ENCODE measurements around the gene DLD.
"Not testable (repeated sequence)": the region's sequence is repeated elsewhere in the genome, so short reads cannot be mapped to it uniquely, and the experiment has no call there.

The DLD gene

GRCh38 chr7:107946451-107946850 lies 55.5 kb downstream of the DLD start:
- DNase-seq: no peak

- DNase-seq: no peak
Measured at GRCh38 chr7:107946881-107947280, 55.9 kb downstream of the DLD start.

DNA sequence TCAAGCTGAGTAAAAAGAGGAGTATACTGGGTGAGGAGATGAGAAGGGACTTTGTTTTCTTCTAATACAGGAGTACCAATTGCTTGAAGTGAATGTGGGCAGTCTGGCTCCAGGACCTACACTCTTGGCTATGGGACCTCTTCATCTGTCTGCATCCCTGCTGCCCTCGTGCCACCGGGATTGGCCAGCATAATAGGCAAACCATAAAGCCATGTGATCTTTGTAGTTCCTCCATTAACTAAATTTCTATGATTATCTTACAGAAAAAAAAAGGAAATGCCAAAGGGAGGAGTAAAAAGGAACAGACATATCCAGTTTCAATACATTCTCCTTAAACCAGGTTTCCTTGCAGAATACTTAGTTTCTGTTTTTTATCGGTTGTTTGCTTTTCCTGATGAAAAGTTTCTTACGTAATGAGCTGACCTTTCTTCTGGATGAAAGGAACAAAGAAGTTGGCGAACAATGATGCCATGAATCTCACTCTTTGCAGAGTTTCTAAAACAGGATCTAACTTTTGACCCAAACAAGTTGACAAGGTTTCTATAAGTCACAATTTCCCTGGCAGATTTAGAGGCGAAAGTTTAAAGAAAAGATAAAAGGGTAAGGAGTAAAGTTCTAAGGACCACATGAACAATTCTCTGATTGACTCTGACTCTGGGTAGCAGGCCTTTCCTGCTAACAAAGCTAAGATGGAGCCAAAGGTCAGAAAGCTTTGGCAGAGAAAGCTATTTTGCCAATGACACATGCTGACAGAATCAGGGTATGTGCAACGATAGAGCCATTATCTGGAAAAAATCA lies 57.9 kb downstream of the DLD start:
- no peak for DNase-seq

GRCh38 chr7:107949443-107949935 lies 58.5 kb downstream of the DLD start:
- no peak for DNase-seq

DNA sequence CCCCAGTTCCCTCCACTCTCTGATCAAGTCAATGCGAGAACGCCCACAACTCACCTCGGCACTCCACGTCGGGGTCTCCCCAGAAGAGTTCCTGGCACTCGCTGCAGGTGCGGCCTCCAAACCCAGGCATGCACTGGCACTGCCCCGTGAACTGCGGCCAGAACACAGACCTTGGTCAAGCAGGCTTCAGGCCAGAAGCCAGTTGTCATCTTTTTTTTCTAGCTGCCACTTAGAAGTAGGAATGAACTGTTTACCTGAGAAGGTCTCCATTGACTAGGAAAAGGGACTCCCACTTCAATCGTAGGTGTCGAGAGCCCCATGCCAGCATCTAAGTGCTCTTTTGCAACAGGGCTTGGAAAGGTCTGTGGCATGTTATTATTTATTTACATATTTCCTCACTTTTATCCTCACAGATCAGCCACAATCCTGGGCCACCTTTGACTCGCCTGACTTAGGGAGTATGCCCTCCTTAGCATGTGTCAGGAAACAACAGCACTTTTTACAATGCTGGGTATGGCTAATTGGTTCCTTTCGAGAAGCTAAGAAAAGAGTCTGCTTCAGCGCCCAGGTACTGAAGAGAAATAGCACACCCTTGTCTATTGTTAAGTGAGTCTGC lies 60.3 kb downstream of the DLD start:
- DNase-seq: no peak

- no peak for DNase-seq
Measured at GRCh38 chr7:107951896-107952295, 60.9 kb downstream of the DLD start.

DNA sequence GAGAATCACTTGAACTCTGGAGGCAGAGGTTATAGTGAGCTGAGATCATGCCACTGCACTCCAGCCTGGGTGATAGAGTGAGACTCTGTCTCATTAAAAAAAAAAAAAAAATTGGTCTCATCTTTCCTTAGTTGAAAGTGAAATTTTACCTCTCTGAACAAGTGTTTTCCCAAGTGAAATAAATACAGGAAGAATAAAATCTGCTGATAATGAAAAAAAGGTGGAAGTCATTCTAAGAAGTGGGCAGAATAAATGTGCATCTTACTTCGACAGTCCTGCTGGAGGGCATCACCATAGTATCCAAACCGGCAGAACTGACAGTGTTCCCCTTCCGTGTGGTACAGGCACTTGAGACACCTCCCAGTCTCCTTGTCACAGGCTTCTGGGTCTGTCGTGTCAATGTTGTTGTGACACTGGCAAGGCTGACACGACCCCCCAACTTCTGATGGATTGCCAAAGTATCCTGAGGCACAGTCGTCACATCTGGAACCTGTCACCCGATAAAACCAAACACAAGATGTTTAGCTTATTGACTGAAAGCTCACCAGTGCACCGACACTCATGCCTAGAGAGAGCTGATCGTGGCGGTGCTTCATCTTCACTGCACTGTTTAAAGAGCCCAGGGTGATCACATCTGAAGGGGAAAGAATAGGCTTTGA lies 62.4 kb downstream of the DLD start:
- DNase-seq: no peak

DNA sequence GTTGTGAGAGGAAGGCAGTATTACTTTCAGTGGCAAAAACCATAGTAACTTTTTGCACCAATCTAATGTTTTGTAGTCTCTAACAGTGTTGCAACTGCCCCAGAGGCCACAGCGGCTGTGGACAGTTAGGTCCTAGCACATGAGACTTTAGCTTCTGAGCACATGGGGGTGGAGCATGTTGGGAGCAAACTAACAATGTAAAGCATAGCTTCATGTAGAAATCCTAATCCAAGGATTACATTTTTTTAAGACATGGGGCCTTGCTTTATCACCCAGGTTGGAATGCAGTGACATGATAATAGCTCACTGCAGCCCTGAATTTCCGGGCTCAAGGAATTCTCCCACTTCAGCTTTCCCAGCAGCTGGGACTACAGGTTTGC lies 62.9 kb downstream of the DLD start:
- DNase-seq: no peak

DNA sequence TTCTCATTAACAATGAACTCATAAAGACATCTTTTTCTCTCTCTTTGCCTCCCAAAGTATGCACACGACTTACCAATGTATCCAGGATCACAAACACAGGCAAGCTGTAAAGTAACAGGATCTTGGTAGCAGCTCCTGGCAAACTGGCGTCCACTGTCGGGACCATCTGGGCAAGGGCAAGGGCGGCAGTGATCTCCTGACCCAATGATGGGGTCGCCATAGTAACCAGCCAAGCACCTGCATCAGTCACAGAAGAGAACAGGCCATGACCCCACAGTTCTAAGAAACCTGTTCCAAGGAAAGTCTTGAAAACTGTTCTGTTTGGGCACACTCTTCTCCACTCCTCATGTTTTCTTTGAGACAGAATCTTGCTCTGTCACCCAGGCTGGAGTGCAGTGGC lies 64.4 kb downstream of the DLD start:
- no peak for DNase-seq

- not testable (repeated sequence) for DNase-seq
Measured at GRCh38 chr7:107956950-107957349, 66.0 kb downstream of the DLD start.

- no peak for DNase-seq
Measured at GRCh38 chr7:107957436-107957835, 66.5 kb downstream of the DLD start.

DNA sequence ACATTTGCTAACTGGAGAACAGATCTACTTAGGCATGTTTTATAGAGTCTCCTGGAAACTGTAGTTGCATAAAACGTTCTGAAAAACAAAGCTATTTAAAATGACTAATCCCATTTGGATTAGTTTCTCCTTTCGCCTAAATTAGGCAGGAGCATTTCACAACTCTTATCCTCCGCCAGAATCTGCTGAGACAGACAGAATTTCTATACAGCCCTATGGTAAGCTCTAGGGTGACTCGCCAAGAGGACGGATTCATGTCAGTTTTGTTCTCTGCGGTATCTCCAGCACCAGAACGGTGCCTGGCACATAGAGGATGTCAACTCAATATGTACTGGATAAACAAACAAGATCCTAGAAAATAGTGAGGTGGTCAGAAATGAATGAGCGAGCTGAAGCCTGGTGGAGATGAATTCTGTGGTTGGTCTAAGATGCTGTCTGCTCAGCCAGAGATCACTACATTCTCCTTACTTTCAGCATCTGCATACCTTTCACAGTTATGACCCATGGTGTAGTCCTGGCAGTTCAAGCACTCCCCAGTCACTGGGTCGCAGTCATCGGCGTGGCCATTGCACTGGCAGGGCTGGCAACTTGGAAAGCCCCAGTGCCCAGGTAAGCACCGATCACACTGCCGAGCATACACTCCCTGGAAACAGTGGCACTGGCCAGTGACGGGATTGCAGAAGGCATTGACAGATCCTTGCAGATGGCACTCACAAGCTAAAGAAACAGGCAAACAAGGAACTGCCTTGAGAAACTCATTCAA lies 68.0 kb downstream of the DLD start:
- no peak for DNase-seq

GRCh38 chr7:107959527-107959898 lies 68.5 kb downstream of the DLD start:
- no peak for DNase-seq

- no peak for DNase-seq
Measured at GRCh38 chr7:107960272-107960671, 69.3 kb downstream of the DLD start.

- no peak for DNase-seq
Measured at GRCh38 chr7:107961405-107961804, 70.4 kb downstream of the DLD start.

- no peak for DNase-seq
Measured at GRCh38 chr7:107962817-107963216, 71.8 kb downstream of the DLD start.

DNA sequence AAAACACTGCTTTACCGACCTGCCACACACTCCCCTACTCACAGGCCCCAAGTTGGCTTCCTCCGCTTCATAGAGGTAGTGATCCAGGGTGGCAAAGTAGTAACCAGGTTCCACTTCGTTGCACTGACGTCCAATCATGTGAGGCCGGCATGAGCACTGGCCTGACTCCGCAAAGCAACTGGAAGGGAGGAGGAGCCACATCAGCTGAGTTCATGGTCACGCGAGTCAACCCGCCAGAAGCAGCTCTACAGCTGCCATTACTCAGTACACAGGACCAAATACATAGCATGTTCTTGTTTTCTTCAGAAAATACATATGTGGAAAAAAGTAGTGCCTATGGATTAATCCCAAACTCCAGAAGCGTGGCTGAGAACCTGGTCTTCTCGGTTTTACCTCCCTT lies 73.5 kb downstream of the DLD start:
- no peak for DNase-seq

DNA sequence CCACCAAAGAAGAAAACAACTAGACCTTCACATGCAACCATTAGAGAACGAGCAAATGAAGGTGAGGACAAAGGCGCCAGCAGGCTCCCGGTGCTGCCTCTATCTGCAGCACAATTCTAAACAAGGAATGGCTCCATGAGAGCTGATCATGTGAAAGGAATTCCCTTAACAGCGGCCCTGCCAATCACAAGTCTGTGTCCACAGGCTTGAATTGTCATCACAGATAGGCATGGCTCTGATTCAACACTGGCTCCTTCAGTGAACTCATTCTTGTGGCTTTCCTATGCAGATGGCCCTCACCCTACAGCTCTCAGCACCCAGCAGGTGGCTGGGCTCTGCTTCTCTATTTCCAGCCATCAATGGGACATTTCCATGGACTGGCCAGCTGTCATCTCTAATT lies 75.7 kb downstream of the DLD start:
- DNase-seq: peak in 1 of 2 experiments; percentile 78

GRCh38 chr7:107967420-107967819 lies 76.4 kb downstream of the DLD start:
- DNase-seq: no peak

GRCh38 chr7:107968449-107968848 lies 77.5 kb downstream of the DLD start:
- DNase-seq: no peak

DNA sequence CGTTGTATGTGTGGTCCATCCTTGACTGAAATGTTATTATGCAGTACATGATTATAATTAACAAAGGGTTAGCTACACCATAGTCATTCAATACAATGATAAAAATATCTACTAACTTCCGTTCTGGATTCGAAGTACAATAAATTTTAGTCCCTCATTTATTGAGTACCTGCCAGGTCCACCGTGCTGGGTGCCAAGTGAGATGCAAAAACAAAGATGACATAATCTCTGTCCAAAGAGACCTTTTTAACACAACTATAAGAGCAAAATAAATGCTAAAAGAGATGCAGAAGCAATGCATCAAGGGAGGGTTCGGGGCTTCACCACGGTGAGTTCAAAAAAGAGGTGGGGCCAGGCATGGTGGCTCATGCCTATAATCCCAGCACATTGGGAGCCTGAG lies 78.9 kb downstream of the DLD start:
- DNase-seq: no peak
